Prostate gland (tissue), 2 donors: Measurements from ENCODE around the gene PTBP2. TPM values are rescaled to one million over a fixed set of nuclear protein-coding genes. Genes with fewer than 3 reads are reported as not detected.

Source experiments
- DNase-seq: peaks from one replicate; pipeline ENCODE4 v3.0.0-alpha.2; 2019; ENCODE audit warnings: low spot score
- H3K27ac ChIP-seq, 2 donors: fragments of 200-600 bp; sonication (generic); 2 replicates each; pipeline ENCODE4 v1.5.1; 2017 to 2019
- H3K27me3 ChIP-seq: fragments of 200-600 bp; sonication (generic); replicated peaks from 2 replicates; pipeline ENCODE4 v1.5.1; 2019; ENCODE audit not compliant: insufficient read depth
- H3K36me3 ChIP-seq, 2 donors: fragments of 200-600 bp; sonication (generic); 1 replicate in 1 of 2; 2 replicates in 1 of 2; pipeline versions ENCODE4 v1.5.1 to v1.8.1; 2017 to 2019
- H3K4me1 ChIP-seq: fragments of 200-600 bp; sonication (generic); replicated peaks from 2 replicates; pipeline ENCODE4 v1.5.1; 2019
- H3K4me3 ChIP-seq, 2 donors: fragments of 200-600 bp; sonication (generic); 2 replicates each; pipeline ENCODE4 v1.5.1; 2017 to 2019
- H3K9me3 ChIP-seq: fragments of 200-600 bp; sonication (generic); 2 replicates; pipeline ENCODE4 v1.5.1; 2017
- CTCF ChIP-seq, 4 experiments: fragments of 200-600 bp in 2 of 4; fragments of 450-650 bp in 2 of 4; sonication (generic) in 2 of 4; IDR thresholded peaks; 1 replicate in 3 of 4; 2 replicates in 1 of 4; pipeline ENCODE4 v1.5.1; 2016 to 2019; ENCODE audit warnings: antibody characterized with exemption in 4 of 4, mild to moderate bottlenecking in 2 of 4, moderate library complexity in 2 of 4
- POLR2A ChIP-seq: fragments of 450-650 bp; IDR thresholded peaks from one replicate; pipeline ENCODE4 v1.6.1; 2016; ENCODE audit warnings: antibody characterized with exemption, mild to moderate bottlenecking
- POLR2AphosphoS5 ChIP-seq: sonication (generic); formaldehyde crosslinking; IDR thresholded peaks from one replicate; pipeline ENCODE4 v1.6.1; 2017; ENCODE audit warnings: antibody characterized with exemption
- WGBS: methylation state at CpG from one replicate; pipeline ENCODE4 v1.1.5; 2018; 5-methylcytosine and 5-hydroxymethylcytosine counted together
- intact Hi-C: fragments of 100-400 bp; cut with DNase I; formaldehyde crosslinking; loops from one replicate; pipeline ENCODE4 v1.14.2; 2022
- total RNA-seq, 2 donors: library from RNA; depleted of rRNA; stranded (reverse); fragments of >200 nt; gene quantifications; one replicate each; pipeline ENCODE4 v1.1.0, GENCODE V29; 2016

The PTBP2 gene
- total RNA-seq, 2 donors from 2014 or later, result 22.0 to 78.8 TPM

- Histone ChIP-seq H3K36me3 (no peaks in the 10 kb centered on the region), H3K9me3 (no peaks in the 10 kb centered on the region), H3K4me3 (no peak overlapping the region), H3K27me3 (no peaks in the 10 kb centered on the region), H3K4me1 (no peaks in the 10 kb centered on the region), H3K27ac (no peak overlapping the region)
- WGBS, result 73% methylated on average over 7 of the region's 7 CpGs
- DNase-seq, result no peak
- intact Hi-C loops, result no loop called here
- TF ChIP-seq CTCF (IDR thresholded peaks at IDR 0.05) (no peak), POLR2A (no peak), POLR2AphosphoS5 (no peak)
These were observed 25.1 kb downstream of the PTBP2 start for GRCh38 chr1:96746440-96747420.

GRCh38 chr1:96747565-96747964 is 26.0 kb downstream of the PTBP2 start:
- Histone ChIP-seq H3K27me3 (no peaks in the 10 kb centered on the region), H3K4me1 (no peaks in the 10 kb centered on the region), H3K36me3 (no peaks in the 10 kb centered on the region), H3K9me3 (no peaks in the 10 kb centered on the region), H3K27ac (no peak overlapping the region), H3K4me3 (no peak overlapping the region)
- 98% methylated on average over 1 of the region's 1 CpG for WGBS
- DNase-seq, result no peak
- TF ChIP-seq POLR2A, result no peak
- no peak for TF ChIP-seq CTCF (IDR thresholded peaks at IDR 0.05)
- TF ChIP-seq POLR2AphosphoS5, result no peak
- intact Hi-C loops, result no loop called here

GRCh38 chr1:96748078-96748477 is 26.5 kb downstream of the PTBP2 start:
- H3K27me3 ChIP-seq, result no peaks in the 10 kb centered on the region
- intact Hi-C loops, result no loop called here
- H3K9me3 ChIP-seq, result no peaks in the 10 kb centered on the region
- H3K4me3 ChIP-seq, result no peak overlapping the region
- WGBS, result 82% methylated on average over 3 of the region's 3 CpGs
- no peak overlapping the region for H3K27ac ChIP-seq
- DNase-seq, result no peak
- H3K36me3 ChIP-seq, result no peaks in the 10 kb centered on the region
- TF ChIP-seq POLR2AphosphoS5, result no peak
- no peak for TF ChIP-seq POLR2A
- TF ChIP-seq CTCF (IDR thresholded peaks at IDR 0.05), result no peak
- H3K4me1 ChIP-seq, result no peaks in the 10 kb centered on the region

- TF ChIP-seq POLR2A (no peak), CTCF (IDR thresholded peaks at IDR 0.05) (no peak), POLR2AphosphoS5 (no peak)
- H3K9me3 ChIP-seq, result no peaks in the 10 kb centered on the region
- no peaks in the 10 kb centered on the region for H3K36me3 ChIP-seq
These were observed 28.0 kb downstream of the PTBP2 start for GRCh38 chr1:96749618-96750017.

GRCh38 chr1:96752394-96752793 is 30.8 kb downstream of the PTBP2 start:
- no peaks in the 10 kb centered on the region for H3K36me3 ChIP-seq
- H3K27me3 ChIP-seq, result no peaks in the 10 kb centered on the region
- H3K27ac ChIP-seq, result no peak overlapping the region
- intact Hi-C loops, result no loop called here
- no peaks in the 10 kb centered on the region for H3K4me1 ChIP-seq
- H3K4me3 ChIP-seq, result no peak overlapping the region
- 97% methylated on average over 2 of the region's 2 CpGs for WGBS
- TF ChIP-seq POLR2A, result no peak
- TF ChIP-seq CTCF (IDR thresholded peaks at IDR 0.05), result no peak
- TF ChIP-seq POLR2AphosphoS5, result no peak
- DNase-seq, result no peak
- H3K9me3 ChIP-seq, result no peaks in the 10 kb centered on the region

More at GRCh38 chr1:96749618-96750017, 28.0 kb downstream of the PTBP2 start:
- DNase-seq, result no peak
- no peaks in the 10 kb centered on the region for H3K4me1 ChIP-seq
- H3K27me3 ChIP-seq, result no peaks in the 10 kb centered on the region
- intact Hi-C loops, result no loop called here
- WGBS, result 48% methylated on average over 2 of the region's 2 CpGs
- H3K27ac ChIP-seq, result no peak overlapping the region
- no peak overlapping the region for H3K4me3 ChIP-seq
